ENCODE measurements around the gene SLC24A1.

Gene SLC24A1

GRCh38 chr15:65644282-65644681, 22.5 kb downstream of the SLC24A1 start:
- H3K79me2 ChIP-seq (ENCODE audit: insufficient read depth, low read length): no peaks in the 10 kb centered on the region
- H2AFZ ChIP-seq (ENCODE audit: low read depth, low read length): no peak overlapping the region
- H3K4me3 ChIP-seq (ENCODE audit: low read depth in 1 of 2, low read length in 2 of 2): no peak overlapping the region
- ATAC-seq (ENCODE audit: insufficient read depth, low read depth): no peak
- H3K27ac ChIP-seq (ENCODE audit: low read length): no peak overlapping the region
- DNase-seq: no peak
- no peaks in the 10 kb centered on the region for H4K20me1 ChIP-seq (ENCODE audit: insufficient read depth, low read length)
- no peaks in the 10 kb centered on the region for H3K9me3 ChIP-seq (ENCODE audit: insufficient read depth, low read length, severe bottlenecking)
- H3K4me2 ChIP-seq (ENCODE audit: insufficient read depth, low read length): no peak overlapping the region
- H3K4me1 ChIP-seq (ENCODE audit: insufficient read depth, low read length): no peaks in the 10 kb centered on the region
- no peaks in the 10 kb centered on the region for H3K27me3 ChIP-seq (ENCODE audit: insufficient read depth, low read length, poor library complexity)
- TF ChIP-seq EZH2 (IDR thresholded peaks at IDR 0.05; ENCODE audit: borderline replicate concordance, low read depth, low read length, severe bottlenecking): no peak
- TF ChIP-seq CTCF (IDR thresholded peaks at IDR 0.05; ENCODE audit: borderline replicate concordance, extremely low read depth, low read length, poor library complexity, severe bottlenecking): no peak
- H3K36me3 ChIP-seq (ENCODE audit: insufficient read depth, low read length): no peaks in the 10 kb centered on the region
- no peak overlapping the region for H3K9ac ChIP-seq (ENCODE audit: low read depth, low read length)

- no peaks in the 10 kb centered on the region for H4K20me1 ChIP-seq (ENCODE audit: insufficient read depth, low read length)
- ATAC-seq (ENCODE audit: insufficient read depth, low read depth): no peak
- no peaks in the 10 kb centered on the region for H3K36me3 ChIP-seq (ENCODE audit: insufficient read depth, low read length)
These were observed 23.7 kb downstream of the SLC24A1 start for GRCh38 chr15:65645392-65645791.

GRCh38 chr15:65646486-65646885, 24.7 kb downstream of the SLC24A1 start:
- Histone ChIP-seq H3K27ac (ENCODE audit: low read length) (no peak overlapping the region), H3K9ac (ENCODE audit: low read depth, low read length) (no peak overlapping the region), H3K4me3 (ENCODE audit: low read depth in 1 of 2, low read length in 2 of 2) (no peak overlapping the region), H3K79me2 (ENCODE audit: insufficient read depth, low read length) (no peaks in the 10 kb centered on the region), H3K4me2 (ENCODE audit: insufficient read depth, low read length) (no peak overlapping the region), H3K36me3 (ENCODE audit: insufficient read depth, low read length) (peaks cover 3% of the 10 kb centered on the region; the same call in 1 of the 2 replicates), H3K4me1 (ENCODE audit: insufficient read depth, low read length) (no peaks in the 10 kb centered on the region), H3K27me3 (ENCODE audit: insufficient read depth, low read length, poor library complexity) (no peaks in the 10 kb centered on the region), H3K9me3 (ENCODE audit: insufficient read depth, low read length, severe bottlenecking) (no peaks in the 10 kb centered on the region), H4K20me1 (ENCODE audit: insufficient read depth, low read length) (no peaks in the 10 kb centered on the region), H2AFZ (ENCODE audit: low read depth, low read length) (no peak overlapping the region)
- no peak for TF ChIP-seq CTCF (IDR thresholded peaks at IDR 0.05; ENCODE audit: borderline replicate concordance, extremely low read depth, low read length, poor library complexity, severe bottlenecking)
- no peak for TF ChIP-seq EZH2 (IDR thresholded peaks at IDR 0.05; ENCODE audit: borderline replicate concordance, low read depth, low read length, severe bottlenecking)
- ATAC-seq (ENCODE audit: insufficient read depth, low read depth): no peak
- no peak for DNase-seq

More at GRCh38 chr15:65645392-65645791, 23.7 kb downstream of the SLC24A1 start:
- no peak overlapping the region for H3K4me2 ChIP-seq (ENCODE audit: insufficient read depth, low read length)
- no peak overlapping the region for H3K9ac ChIP-seq (ENCODE audit: low read depth, low read length)
- H3K9me3 ChIP-seq (ENCODE audit: insufficient read depth, low read length, severe bottlenecking): no peaks in the 10 kb centered on the region
- no peaks in the 10 kb centered on the region for H3K79me2 ChIP-seq (ENCODE audit: insufficient read depth, low read length)
- H2AFZ ChIP-seq (ENCODE audit: low read depth, low read length): no peak overlapping the region
- H3K27me3 ChIP-seq (ENCODE audit: insufficient read depth, low read length, poor library complexity): no peaks in the 10 kb centered on the region
- no peak overlapping the region for H3K27ac ChIP-seq (ENCODE audit: low read length)
- TF ChIP-seq EZH2 (IDR thresholded peaks at IDR 0.05; ENCODE audit: borderline replicate concordance, low read depth, low read length, severe bottlenecking): no peak
- H3K4me3 ChIP-seq (ENCODE audit: low read depth in 1 of 2, low read length in 2 of 2): no peak overlapping the region
- no peak for DNase-seq
- no peaks in the 10 kb centered on the region for H3K4me1 ChIP-seq (ENCODE audit: insufficient read depth, low read length)

- no peaks in the 10 kb centered on the region for H3K79me2 ChIP-seq (ENCODE audit: insufficient read depth, low read length)
- TF ChIP-seq EZH2 (IDR thresholded peaks at IDR 0.05; ENCODE audit: borderline replicate concordance, low read depth, low read length, severe bottlenecking) (no peak), CTCF (IDR thresholded peaks at IDR 0.05; ENCODE audit: borderline replicate concordance, extremely low read depth, low read length, poor library complexity, severe bottlenecking) (no peak)
- H4K20me1 ChIP-seq (ENCODE audit: insufficient read depth, low read length): no peaks in the 10 kb centered on the region
- H3K9ac ChIP-seq (ENCODE audit: low read depth, low read length): no peak overlapping the region
- no peak overlapping the region for H3K4me2 ChIP-seq (ENCODE audit: insufficient read depth, low read length)
- H3K4me3 ChIP-seq (ENCODE audit: low read depth in 1 of 2, low read length in 2 of 2): no peak overlapping the region
- H2AFZ ChIP-seq (ENCODE audit: low read depth, low read length): no peak overlapping the region
- H3K27ac ChIP-seq (ENCODE audit: low read length): no peak overlapping the region
- no peak for ATAC-seq (ENCODE audit: insufficient read depth, low read depth)
- H3K27me3 ChIP-seq (ENCODE audit: insufficient read depth, low read length, poor library complexity): no peaks in the 10 kb centered on the region
- DNase-seq: no peak
- peaks cover 10% of the 10 kb centered on the region; the same call in 1 of the 2 replicates for H3K36me3 ChIP-seq (ENCODE audit: insufficient read depth, low read length)
- no peaks in the 10 kb centered on the region for H3K9me3 ChIP-seq (ENCODE audit: insufficient read depth, low read length, severe bottlenecking)
- H3K4me1 ChIP-seq (ENCODE audit: insufficient read depth, low read length): no peaks in the 10 kb centered on the region
These were observed 28.7 kb downstream of the SLC24A1 start for GRCh38 chr15:65650312-65651041.

All from DND-41 (cell line).